Esophagus squamous epithelium (tissue), 4 donors: ENCODE results near the gene LRRC53.

Experiments
- POLR2A ChIP-seq, 4 donors: fragments of 450-650 bp; IDR thresholded peaks; one replicate each; pipeline ENCODE4 v1.6.1; 2017; ENCODE audit warnings: antibody characterized with exemption in 4 of 4, mild to moderate bottlenecking in 4 of 4, moderate library complexity in 3 of 4
- TF ChIP-seq, protein P1 (sequence below), 6 experiments: fragments of 450-650 bp in 4 of 6; fragments of 200-600 bp in 2 of 6; sonication (generic) in 2 of 6; IDR thresholded peaks; one replicate each; pipeline ENCODE4 v1.5.1; 2016 to 2019; ENCODE audit warnings: antibody characterized with exemption in 6 of 6, mild to moderate bottlenecking in 4 of 6, moderate library complexity in 4 of 6

- no peak for TF ChIP-seq POLR2A (IDR thresholded peaks at IDR 0.05)
- TF ChIP-seq, protein P1, sequence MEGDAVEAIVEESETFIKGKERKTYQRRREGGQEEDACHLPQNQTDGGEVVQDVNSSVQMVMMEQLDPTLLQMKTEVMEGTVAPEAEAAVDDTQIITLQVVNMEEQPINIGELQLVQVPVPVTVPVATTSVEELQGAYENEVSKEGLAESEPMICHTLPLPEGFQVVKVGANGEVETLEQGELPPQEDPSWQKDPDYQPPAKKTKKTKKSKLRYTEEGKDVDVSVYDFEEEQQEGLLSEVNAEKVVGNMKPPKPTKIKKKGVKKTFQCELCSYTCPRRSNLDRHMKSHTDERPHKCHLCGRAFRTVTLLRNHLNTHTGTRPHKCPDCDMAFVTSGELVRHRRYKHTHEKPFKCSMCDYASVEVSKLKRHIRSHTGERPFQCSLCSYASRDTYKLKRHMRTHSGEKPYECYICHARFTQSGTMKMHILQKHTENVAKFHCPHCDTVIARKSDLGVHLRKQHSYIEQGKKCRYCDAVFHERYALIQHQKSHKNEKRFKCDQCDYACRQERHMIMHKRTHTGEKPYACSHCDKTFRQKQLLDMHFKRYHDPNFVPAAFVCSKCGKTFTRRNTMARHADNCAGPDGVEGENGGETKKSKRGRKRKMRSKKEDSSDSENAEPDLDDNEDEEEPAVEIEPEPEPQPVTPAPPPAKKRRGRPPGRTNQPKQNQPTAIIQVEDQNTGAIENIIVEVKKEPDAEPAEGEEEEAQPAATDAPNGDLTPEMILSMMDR (IDR thresholded peaks at IDR 0.05) = no peak
These were observed 13.5 kb downstream of the LRRC53 start for GRCh38 chr1:74498901-74499300.
